HK-2 (cell line): ENCODE measurements around the gene PTTG2.

ENCODE experiments used
- DNase-seq: peaks from one replicate; pipeline ENCODE4 v3.0.0-alpha.2; 2018; ENCODE audit not compliant: unreplicated experiment

Gene PTTG2

DNA sequence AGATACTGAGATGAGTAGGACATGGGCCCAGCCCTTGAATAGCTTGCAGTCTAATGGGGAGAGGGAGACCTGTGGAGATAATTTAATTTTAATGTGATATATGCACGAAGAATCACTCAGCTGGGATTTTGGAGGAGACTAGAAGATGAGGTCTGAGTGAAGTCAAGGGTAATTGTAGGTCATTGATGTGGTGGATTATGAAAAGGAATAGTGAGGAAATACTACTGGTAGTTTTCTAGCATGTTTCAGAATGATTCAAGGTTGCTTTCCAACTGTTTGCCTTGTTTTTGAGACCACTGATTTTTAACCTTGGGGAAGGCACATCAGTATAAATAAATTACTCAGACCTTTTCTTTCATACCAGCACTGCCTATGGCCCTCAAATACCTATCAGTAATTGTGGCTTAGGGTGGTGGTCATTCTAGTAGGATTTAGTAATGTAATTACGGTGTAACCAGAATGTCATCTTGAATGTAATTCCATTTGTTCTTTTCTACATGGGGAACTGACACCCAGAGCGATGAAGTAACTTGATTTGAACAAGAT lies 25.6 kb downstream of the PTTG2 start:
- no peak for DNase-seq

DNA sequence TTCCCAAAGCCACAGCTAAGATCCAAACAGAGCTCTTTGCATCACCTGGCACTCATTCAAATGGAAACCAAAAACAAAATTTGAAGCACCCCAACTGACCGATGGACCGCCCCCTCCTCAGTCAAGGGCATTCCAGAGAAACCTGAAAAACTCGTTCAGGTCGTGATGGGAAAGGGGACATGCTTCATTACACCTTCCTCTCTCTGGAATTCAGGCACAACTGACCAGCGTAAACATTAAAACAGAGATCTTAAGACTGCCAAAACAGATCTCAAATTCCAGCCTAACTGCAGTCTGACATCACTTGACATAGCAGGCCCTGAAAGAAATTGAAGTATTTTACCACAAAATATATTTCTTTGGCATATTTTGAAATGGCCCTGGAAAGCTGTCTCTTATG lies 28.5 kb downstream of the PTTG2 start:
- no peak for DNase-seq

DNA sequence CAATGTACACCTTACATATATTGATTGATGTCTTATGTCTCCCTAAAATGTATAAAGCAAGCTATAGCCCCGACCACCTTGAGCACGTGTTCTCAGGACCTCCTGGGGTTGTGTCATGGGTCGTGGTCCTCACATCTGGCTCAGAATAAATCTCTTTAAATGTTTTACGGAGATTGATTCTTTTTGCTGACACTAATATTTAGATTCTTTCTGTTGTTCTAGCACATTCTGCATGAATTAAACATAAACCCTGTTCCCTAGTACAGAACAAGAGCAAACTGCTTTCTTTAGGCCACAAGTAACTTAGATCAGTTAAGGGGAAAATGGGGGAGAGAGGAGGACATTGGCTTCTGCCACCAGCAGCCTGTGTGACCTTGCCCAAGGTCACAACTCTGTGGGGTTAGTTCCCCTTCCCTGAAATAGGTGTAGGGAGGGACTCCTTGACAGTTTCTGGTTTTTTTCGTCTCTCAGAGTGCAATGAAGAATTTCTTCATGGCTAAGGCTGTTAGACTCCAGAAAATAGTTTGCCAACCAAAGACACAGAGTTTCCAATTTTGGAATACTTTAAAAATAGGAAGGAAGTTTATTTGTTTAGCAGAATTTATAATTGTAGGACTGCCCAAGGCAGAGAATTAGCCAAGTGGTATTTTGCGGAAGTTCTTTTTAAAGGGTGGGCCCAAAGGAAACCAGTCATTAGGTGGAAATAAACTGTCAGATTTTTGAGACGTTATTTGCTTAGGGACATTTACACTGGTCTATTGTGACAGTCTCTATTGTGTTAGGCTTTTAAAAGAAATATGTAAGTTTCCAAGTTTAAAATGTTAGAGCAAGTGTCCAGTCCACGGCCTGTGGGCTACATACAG lies 29.4 kb downstream of the PTTG2 start:
- no peak for DNase-seq

DNA sequence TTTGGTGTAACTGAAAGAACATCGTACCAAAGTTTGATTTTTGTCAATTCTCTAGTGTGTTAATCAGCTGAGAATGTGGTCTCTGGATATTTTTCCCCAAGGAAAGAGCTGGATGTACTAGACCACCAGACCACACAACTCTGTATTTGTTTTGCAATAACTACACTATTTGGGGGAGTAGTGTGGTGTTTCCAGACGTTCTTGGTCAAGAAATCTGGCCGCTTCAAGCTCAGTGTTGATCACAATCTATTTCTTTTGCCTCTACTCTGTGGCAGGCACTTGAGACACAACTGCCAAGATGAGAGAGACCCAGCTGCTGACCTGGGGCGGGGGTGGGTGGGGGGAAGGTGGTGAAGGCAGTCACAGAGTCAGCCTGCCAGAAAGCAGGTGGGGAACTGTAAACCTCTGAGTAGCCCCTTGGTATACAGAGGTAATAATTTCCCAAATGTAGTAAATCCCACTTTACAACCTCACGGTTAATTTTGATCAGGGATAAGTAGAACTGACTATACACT lies 30.6 kb downstream of the PTTG2 start:
- no peak for DNase-seq

DNA sequence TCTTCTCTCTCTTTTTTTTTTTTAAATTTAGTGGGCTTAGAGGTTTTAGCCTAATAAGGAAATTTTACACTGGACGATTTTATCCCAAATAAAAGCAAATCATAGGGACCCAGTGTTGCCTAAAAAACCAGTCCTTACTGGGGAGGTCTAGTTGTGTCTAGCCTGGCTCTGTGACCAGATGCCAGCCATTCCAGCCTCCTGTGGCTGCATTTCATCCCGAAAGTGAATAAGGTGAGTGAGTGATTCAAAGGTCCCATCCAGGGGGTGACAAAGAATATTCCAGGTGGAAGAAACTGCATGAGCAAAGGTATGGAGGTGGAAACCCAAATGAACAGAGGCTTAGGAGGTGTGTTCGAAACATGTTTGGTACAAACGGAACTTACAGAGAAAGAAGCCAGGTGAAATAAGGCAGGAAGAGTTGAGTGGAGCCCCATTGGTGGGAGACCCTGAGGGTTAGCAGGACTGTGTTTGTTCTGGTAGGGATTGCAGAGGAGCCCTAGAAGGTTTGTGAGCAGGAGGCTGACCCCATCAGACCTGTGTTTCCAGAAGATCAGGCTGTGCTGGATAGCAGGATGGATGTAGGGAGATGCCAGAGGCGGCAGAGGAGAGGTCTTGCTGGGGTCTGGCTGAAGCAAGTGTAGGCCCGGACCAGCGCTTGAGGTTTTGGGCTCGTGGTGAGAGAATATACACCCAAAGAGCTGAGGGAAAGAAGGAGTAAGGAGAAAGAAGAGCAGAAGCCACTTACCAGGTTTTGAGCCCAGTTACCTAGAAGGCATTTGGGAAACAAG lies 31.6 kb downstream of the PTTG2 start:
- no peak for DNase-seq

DNA sequence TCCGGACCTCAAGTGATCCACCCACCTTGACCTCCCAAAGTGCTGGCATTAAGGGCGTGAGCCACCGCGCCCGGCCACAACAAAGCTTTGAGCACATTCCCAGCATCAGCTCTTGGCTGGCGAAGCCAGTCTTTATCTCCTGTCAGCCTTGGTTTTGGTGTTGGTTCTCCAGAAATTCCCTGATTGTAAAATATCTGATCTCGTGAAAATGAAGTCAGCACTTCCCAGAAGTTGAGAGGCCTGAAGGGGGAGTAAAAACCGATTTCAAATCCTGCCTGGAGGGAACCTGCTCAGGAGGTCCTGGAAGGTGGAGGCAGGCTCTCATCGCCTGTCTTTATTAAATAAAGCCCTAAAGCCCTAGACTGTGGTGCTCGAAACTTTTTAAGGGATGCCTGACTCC lies 33.6 kb downstream of the PTTG2 start:
- DNase-seq = no peak

DNA sequence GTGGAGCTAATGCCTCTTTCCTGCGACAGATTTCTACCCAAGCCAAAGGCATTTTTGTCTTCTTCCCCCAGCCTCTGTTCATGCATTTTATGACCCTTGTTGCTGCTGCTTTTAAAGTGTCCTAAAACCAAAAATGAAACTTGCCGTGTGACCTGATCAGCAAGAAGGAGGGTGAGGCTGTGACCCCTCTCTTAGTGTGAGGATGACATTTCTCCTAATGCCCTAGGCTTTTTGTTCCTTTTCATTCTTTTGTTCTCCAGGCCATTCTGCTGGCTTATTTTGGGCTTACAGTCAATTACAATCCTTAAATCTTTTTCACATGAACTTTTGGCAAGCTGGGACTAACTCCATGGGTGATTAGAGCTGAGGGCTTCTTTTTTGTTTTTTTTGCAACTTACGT lies 34.4 kb downstream of the PTTG2 start:
- no peak for DNase-seq

DNA sequence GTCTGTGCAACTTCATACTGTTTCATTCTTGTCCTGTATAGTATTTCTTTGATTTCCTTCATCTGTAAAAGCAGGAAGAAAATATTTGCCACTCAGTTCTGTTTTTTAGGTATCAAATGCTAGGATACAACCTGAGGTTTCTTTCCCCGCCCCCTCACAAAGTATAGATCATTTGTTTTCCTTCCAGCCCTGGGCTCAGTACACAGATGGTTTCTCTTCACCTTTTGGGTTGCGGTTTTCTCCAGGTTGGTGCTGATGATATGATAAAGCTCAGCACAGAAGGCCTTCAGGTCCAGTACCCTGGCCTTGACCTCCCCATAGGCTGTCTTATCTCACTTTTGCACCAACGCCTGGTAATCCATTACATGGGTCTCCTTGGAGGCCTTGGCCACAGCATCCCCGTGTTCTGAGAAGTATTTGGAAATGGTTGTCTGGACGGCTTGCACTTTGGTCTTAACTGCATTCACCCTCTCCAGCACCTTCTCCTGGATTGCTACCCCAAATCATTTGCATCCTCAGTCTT lies 35.2 kb downstream of the PTTG2 start:
- DNase-seq = no peak

DNA sequence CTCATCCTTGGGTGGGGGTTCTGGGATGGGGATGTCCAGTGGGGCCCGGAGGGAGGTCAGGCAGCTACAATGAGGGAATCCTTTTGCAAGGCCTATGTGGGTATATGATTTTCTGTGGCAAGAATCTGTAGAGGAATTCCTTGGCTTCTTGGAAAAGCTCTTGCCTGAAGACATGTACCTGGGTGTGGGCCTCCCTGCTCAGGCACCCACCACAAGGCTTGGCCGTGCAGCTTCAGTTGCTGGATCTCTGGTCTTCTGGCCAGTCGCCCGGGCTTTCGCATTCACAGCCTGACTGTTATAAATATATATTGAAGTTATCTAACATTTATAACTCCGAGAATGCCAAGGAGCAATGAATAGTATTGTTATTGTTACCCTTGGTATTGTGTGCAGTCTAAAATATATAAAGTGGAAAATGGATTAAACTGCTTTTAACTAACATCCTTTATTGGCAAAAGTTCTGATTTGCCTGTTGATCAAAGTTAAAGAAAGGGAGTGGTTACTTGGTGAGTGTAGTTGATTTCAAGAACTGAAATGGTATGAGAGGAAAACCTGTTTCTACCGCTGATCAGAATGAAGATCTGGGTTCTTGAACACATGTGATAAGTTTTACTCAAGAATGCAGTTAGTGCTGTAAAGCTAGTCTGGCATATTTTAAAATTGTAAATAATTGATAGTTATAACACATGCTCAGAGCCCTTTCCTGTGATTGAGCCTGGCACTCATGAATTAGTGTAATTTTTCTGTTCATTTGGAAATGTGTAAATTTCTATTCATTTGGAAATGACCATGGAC lies 36.0 kb downstream of the PTTG2 start:
- no peak for DNase-seq

DNA sequence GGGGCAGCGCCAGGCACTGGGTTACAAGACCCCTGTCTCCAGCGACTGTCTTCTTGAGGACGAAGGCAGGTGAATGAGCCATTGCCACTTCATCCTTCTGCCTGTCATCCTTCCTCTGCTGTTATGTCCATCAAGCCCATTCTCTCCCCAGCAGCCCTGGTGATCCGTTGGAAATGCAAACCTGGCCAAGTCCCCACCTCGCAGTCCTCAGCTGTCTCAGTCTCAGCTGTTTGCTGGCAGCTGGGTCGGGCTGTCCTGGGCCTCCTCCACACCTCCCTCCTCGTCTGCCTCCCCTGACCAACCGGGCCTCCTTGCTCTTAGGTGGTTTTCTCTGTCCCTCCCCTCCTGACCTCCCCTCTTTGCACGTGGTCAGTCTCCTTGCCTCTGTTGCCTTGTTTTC lies 38.0 kb downstream of the PTTG2 start:
- DNase-seq = no peak

DNA sequence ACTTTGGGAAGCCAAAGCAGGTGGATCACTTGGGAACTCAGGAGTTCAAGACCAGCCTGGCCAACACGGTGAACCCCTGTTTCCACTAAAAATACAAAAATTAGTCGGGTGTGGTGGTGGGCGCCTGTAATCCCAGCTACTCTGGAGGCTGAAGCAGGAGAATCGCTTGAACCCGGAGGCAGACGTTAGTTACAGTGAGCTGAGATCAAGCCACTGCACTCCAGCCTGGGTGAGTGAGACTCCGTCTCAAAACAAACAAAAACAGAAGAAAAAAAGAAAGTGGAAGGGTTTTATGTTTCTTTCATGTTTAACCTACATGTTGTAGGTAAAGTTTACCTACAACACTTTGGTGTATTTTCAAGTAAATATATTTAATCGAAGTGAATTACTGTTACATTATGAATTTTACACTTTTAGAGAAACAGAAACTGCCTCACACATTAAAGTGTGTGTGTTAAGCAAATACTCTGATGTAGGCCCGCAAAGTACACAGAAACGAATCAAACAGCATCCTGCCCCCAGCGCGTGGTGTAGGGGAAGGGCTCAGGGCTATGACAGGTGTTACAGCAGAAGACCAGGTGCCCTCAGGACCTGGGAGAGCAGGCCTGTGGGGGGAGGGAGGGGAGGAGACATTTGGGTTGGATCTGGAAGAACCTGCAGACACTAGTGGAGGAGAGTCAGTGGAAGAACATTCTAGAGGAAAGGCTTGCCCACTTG lies 39.0 kb downstream of the PTTG2 start:
- no peak for DNase-seq

DNA sequence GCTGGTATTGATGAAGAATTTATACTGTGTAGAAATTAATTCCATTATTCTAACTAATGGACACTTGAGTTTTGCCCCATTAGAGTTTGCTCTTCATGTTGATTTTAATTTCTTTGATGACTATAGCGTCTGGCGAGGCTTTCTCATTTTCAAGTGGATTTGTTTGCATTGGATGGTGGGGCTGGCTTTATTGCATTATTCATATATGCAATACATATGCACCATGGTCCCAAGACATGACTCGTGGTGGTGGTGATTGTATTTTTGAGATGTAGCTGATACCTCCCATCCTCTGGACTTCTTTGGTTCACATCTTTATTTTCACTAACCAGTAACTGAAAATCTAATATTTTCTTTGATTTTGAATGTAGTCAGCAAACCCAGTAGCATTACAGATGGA lies 39.8 kb downstream of the PTTG2 start:
- DNase-seq = no peak

DNA sequence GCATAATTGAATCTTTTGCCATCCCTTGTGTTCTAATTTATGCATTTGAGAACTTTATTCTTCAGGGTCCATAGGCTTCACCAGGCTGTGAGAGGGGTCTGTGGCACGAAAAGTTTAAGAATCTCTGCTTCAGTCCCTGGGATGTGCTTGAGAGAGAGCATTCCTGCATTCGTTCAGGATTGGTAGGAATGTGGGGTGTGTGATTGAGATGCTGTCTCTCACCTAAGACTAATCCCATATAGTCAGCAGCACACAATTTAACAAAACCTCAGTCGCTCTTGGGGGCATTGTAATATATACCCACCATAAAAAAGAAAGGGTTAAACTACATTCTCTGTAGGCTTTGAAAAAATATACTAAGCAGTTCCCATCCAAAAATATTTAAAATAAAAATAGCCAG lies 41.7 kb downstream of the PTTG2 start:
- DNase-seq = no peak

DNA sequence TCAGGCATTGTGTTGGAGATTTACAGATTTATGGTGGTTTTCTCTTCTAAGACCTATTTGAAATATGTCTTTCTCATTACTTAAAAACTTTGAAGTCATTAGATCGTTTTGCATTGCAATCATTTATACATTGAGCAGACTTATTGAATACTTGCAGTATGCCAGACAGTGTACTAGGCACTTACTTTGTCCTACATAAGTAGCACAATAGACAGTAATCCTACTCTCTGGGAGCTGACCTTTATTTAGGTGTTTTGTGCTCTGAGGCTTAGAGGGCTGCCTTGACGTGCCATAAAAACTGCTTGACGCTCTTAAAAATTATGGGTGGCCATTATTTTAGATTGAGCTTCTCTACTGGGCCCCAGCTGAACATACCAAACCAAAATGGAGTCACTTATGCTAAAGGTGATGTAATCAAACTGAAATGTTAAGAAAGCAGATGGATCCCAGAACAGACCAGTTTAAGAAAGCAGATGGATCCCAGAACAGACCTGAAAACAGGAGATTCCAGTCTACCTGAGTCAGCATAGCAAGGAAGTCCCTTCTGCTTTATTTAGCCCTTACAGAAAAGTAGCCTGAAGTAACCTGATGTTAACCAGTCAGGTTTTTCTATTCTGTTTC lies 42.4 kb downstream of the PTTG2 start:
- DNase-seq = no peak

DNA sequence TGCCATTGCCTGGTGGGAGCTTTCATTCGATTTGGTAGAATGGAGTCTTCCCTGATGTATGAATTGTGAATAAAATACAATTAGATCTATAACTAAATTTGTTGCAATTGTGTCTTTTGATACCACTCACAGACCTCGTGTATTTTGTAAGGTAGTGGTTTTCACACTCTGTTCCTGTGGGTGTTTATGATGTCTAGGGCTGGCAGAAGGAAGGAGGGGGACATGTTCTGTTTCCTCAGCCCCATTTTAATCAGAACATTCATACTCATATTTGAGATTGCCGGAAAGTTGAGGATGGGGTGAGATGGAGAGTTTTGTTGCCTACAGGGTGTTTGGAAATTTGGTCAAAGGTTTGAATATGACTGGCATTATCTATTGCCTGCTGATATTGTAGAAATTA lies 42.9 kb downstream of the PTTG2 start:
- no peak for DNase-seq

DNA sequence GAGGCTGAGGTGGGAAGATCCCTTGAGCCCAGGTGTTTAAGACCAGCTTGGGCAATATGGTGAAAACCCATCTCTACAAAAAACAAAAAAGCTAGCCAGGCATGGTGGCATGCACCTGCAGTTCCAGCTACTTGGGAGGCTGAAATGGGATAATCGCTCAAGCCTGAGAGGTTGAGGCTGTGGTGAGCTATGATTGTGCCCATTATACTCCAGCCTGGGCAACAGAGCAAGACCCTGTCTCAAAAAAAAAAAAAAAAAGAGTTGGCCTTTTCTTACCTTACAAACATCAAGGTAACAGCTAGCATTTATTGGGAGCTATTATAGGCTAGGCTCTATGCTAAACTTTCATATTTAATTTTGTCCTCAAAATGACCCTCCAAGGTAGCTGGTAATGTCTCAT lies 43.4 kb downstream of the PTTG2 start:
- no peak for DNase-seq

DNA sequence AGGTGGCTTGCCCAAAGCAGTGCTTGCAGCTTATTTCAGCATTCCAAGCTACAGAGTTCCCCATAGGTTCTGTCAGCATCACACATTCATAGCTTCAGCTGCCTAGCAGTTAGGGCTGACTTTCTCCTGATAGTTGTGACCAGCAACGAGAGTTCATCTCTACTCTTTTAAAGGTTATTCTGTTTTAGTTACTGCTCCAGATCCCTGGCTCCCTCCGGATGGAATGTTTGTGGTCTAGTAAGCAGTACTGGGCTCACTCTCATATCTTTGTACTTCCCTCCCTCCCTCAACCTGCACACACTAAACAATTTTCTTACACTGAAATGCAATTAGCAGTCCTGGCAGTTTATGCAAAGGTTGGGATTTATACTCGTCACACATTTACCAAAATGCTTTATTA lies 43.9 kb downstream of the PTTG2 start:
- no peak for DNase-seq

DNA sequence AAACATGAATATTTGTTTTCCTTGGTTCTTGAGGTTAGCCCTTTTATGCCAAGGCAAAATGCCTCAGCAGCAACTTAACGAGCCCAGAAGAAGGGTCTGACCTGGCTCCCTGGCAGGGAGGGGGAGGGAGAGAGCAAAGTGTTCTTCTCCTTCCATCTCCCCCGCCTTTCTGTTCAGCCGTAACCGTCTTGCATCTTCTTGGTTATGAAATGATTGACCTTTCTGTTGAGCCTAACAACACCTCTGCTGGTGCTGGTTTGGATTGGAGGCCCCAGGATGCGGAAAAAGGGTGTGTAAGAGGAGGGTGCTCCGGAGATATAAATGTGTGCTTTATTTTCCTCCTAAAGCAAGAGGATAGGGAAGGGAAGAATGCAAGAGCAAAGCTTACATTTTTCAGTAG lies 44.7 kb downstream of the PTTG2 start:
- no peak for DNase-seq

DNA sequence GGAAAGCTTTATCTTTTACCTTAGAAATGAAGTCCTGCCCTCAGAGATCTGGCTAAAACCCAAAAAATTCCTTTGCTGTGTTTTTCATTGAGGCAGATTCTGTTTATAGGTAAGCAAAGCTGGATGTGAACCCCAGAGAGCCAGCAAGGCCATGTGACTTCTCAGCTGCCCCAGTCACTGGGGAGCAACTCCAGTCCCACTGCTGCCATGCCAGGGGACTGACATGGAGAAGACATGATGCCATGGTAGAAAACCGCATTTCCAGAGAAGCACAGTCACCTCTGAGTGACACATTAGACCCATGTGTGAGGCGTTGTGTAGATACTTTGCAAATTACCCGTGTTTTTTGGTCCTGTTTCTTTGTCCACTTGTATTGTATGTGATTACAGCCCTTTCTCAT lies 45.4 kb downstream of the PTTG2 start:
- DNase-seq = no peak

DNA sequence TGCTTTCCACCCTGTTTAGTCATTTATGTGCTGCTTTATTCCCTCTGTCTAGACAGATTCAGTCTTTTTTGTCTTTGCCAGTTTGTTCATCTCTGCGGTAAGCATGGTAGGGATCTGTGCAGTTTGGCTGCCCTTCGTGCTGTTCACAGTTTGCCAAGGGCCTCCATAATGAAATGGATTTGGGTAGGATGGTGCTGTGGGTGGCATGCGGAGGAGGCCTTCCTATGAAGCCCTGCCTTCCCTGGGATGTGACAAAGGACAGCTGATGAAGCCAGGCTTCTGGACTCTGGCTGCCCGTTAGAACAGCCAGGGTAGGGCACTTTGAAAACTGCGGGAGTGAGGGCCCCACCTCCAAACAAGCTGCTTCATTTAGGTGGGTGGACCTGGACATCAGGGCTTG lies 47.4 kb downstream of the PTTG2 start:
- no peak for DNase-seq

DNA sequence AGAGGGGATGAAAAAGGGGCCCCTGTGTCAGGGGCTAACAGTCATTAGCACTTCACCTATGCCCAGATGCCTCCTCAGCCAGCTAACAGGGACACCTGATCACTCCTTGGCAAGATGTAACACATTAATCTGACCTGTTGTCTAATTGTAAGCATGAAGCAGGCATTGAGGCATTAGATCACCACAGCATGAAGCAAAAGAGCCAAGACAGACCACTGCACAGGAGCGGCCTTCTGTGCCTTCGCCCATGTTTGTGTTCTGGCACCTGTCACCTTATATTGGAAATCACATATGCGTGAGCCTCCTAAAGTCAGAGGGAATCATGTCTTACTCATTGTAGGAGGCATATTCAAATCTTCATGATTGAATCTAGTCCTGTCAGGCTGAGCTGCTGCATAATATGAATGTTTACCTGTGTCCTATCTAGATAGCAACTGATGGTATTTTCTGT lies 48.4 kb downstream of the PTTG2 start:
- DNase-seq = no peak
